Right forelimb (tissue), 1 donor: ENCODE data around the gene SNAP91.
"Not testable (repeated sequence)": the region's sequence is repeated elsewhere in the genome, so short reads cannot be mapped to it uniquely, and the experiment has no call there.

Source experiments
- DNase-seq: peaks from one replicate; pipeline ENCODE4 v3.0.0-alpha.2; 2018

Gene SNAP91

GRCh38 chr6:83615025-83615999 is 93.6 kb downstream of the SNAP91 start:
- DNase-seq: no peak

- no peak for DNase-seq
Observed at GRCh38 chr6:83613378-83613777, 95.5 kb downstream of the SNAP91 start.

GRCh38 chr6:83609248-83609647 is 99.7 kb downstream of the SNAP91 start:
- no peak for DNase-seq

GRCh38 chr6:83605517-83605916 is 103.4 kb downstream of the SNAP91 start:
- DNase-seq: no peak

- DNase-seq: no peak
Observed at GRCh38 chr6:83603551-83603950, 105.3 kb downstream of the SNAP91 start.

- no peak for DNase-seq
Observed at GRCh38 chr6:83601119-83601518, 107.8 kb downstream of the SNAP91 start.

GRCh38 chr6:83600459-83600858 is 108.4 kb downstream of the SNAP91 start:
- no peak for DNase-seq

GRCh38 chr6:83597511-83597910 is 111.4 kb downstream of the SNAP91 start:
- DNase-seq: no peak

GRCh38 chr6:83597051-83597450 is 111.8 kb downstream of the SNAP91 start:
- no peak for DNase-seq

GRCh38 chr6:83594941-83595340 is 114.0 kb downstream of the SNAP91 start:
- no peak for DNase-seq

GRCh38 chr6:83593395-83593785 is 115.5 kb downstream of the SNAP91 start:
- DNase-seq: no peak

- DNase-seq: no peak
Observed at GRCh38 chr6:83592770-83593394, 116.0 kb downstream of the SNAP91 start.

- no peak for DNase-seq
Observed at GRCh38 chr6:83590416-83590815, 118.5 kb downstream of the SNAP91 start.

GRCh38 chr6:83589076-83589475 is 119.8 kb downstream of the SNAP91 start:
- no peak for DNase-seq

GRCh38 chr6:83578057-83578456 is 130.8 kb downstream of the SNAP91 start:
- no peak for DNase-seq

GRCh38 chr6:83574783-83575182 is 134.1 kb downstream of the SNAP91 start:
- no peak for DNase-seq

GRCh38 chr6:83571663-83572185 is 137.2 kb downstream of the SNAP91 start:
- DNase-seq: not testable (repeated sequence)

- no peak for DNase-seq
Observed at GRCh38 chr6:83558975-83559374, 149.9 kb downstream of the SNAP91 start.

GRCh38 chr6:83556871-83557270 is 152.0 kb downstream of the SNAP91 start:
- no peak for DNase-seq

- DNase-seq: not testable (repeated sequence)
Observed at GRCh38 chr6:83551748-83552147, 157.2 kb downstream of the SNAP91 start.

- not testable (repeated sequence) for DNase-seq
Observed at GRCh38 chr6:83550482-83550881, 158.4 kb downstream of the SNAP91 start.

- DNase-seq: no peak
Observed at GRCh38 chr6:83546636-83547035, 162.3 kb downstream of the SNAP91 start.

- DNase-seq: no peak
Observed at GRCh38 chr6:83539678-83540077, 169.2 kb downstream of the SNAP91 start.
